ENCODE data around the gene USP49. TPM values are rescaled to one million over a fixed set of nuclear protein-coding genes. Genes with fewer than 3 reads are reported as not detected.
A peak's percentile ranks its signal among the peaks of the same experiment; 100 is the strongest.

The USP49 gene
- total RNA-seq, 1 experiment from 2014 or later: 7.0 TPM

- CTCF ChIA-PET: interaction anchor here (0.5 to 0.6 kb wide), 2 partner anchors 132 to 262 kb away, joined by 3 read pairs; no protein-coding TSS in a partner anchor
- intact Hi-C loops (cut with micrococcal nuclease; ENCODE audit: unreplicated experiment): loop anchor here (1.0 to 10.0 kb wide), 4 partner anchors 178 to 435 kb away; partner anchors contain the start of gene MRPS10
- Mint-ChIP-seq H3K4me3 (ENCODE audit: low read depth, unreplicated experiment) (peak within 1 kb of the TSS; percentile 77), H3K4me1 (ENCODE audit: low read depth, unreplicated experiment) (peaks cover 35% of the 10 kb centered on the region), H3K9me3 (ENCODE audit: low read depth, unreplicated experiment) (no peaks in the 10 kb centered on the region), H3K27ac (ENCODE audit: unreplicated experiment) (peak within 1 kb of the TSS; percentile 60), H3K36me3 (ENCODE audit: insufficient read depth, unreplicated experiment) (peaks cover 37% of the 10 kb centered on the region), H3K27me3 (ENCODE audit: unreplicated experiment) (no peaks in the 10 kb centered on the region)
- peak; percentile 90 for TF ChIP-seq CTCF (IDR thresholded peaks at IDR 0.05; ENCODE audit: unreplicated experiment)
- DNase-seq: peak; percentile 99
- no TSS peak for BruUV-seq (replicated peaks)
Measured at GRCh38 chr6:41779788-41780550, 115.2 kb downstream of the USP49 start, which contains the start of gene FRS3. Gene FRS3 (minus strand): TSS chr6:41779900. CDS start chr6:41776987, 2,913 bp downstream.

- CTCF ChIA-PET: interaction anchor here (0.5 kb wide), 1 partner anchor 133 kb away, joined by 3 read pairs; no protein-coding TSS in a partner anchor
- Mint-ChIP-seq H3K36me3 (ENCODE audit: insufficient read depth, unreplicated experiment) (peaks cover 37% of the 10 kb centered on the region), H3K27me3 (ENCODE audit: unreplicated experiment) (no peaks in the 10 kb centered on the region), H3K27ac (ENCODE audit: unreplicated experiment) (peak overlapping the region; percentile 60), H3K9me3 (ENCODE audit: low read depth, unreplicated experiment) (no peaks in the 10 kb centered on the region), H3K4me1 (ENCODE audit: low read depth, unreplicated experiment) (peaks cover 29% of the 10 kb centered on the region), H3K4me3 (ENCODE audit: low read depth, unreplicated experiment) (peak overlapping the region; percentile 77)
- no TSS peak for BruUV-seq (replicated peaks)
- intact Hi-C loops (cut with micrococcal nuclease; ENCODE audit: unreplicated experiment): loop anchor here (5.0 kb wide), 2 partner anchors 177 to 412 kb away; no protein-coding TSS in a partner anchor
- no peak for TF ChIP-seq CTCF (IDR thresholded peaks at IDR 0.05; ENCODE audit: unreplicated experiment)
- DNase-seq: no peak
Measured at GRCh38 chr6:41779336-41779735, 115.8 kb downstream of the USP49 start.

- Mint-ChIP-seq H3K27me3 (ENCODE audit: unreplicated experiment) (no peaks in the 10 kb centered on the region), H3K4me1 (ENCODE audit: low read depth, unreplicated experiment) (peaks cover 24% of the 10 kb centered on the region), H3K36me3 (ENCODE audit: insufficient read depth, unreplicated experiment) (peaks cover 37% of the 10 kb centered on the region), H3K4me3 (ENCODE audit: low read depth, unreplicated experiment) (peak overlapping the region; percentile 77), H3K9me3 (ENCODE audit: low read depth, unreplicated experiment) (no peaks in the 10 kb centered on the region), H3K27ac (ENCODE audit: unreplicated experiment) (peak overlapping the region; percentile 60)
- intact Hi-C loops (cut with micrococcal nuclease; ENCODE audit: unreplicated experiment): loop anchor here (5.0 kb wide), 2 partner anchors 177 to 412 kb away; no protein-coding TSS in a partner anchor
- CTCF ChIA-PET: interaction anchor here (1.2 kb wide), 1 partner anchor 7 kb away, joined by 3 read pairs; no protein-coding TSS in a partner anchor
- no peak for TF ChIP-seq CTCF (IDR thresholded peaks at IDR 0.05; ENCODE audit: unreplicated experiment)
- DNase-seq: no peak
- TSS peak; percentile 43 for BruUV-seq (replicated peaks)
Measured at GRCh38 chr6:41778895-41779294, 116.3 kb downstream of the USP49 start.

- peaks cover 21% of the 10 kb centered on the region for H3K4me1 Mint-ChIP-seq (ENCODE audit: low read depth, unreplicated experiment)
- no peak overlapping the region for H3K27ac Mint-ChIP-seq (ENCODE audit: unreplicated experiment)
- no TSS peak for BruUV-seq (replicated peaks)
- no peak overlapping the region for H3K4me3 Mint-ChIP-seq (ENCODE audit: low read depth, unreplicated experiment)
- H3K9me3 Mint-ChIP-seq (ENCODE audit: low read depth, unreplicated experiment): no peaks in the 10 kb centered on the region
- peaks cover 37% of the 10 kb centered on the region for H3K36me3 Mint-ChIP-seq (ENCODE audit: insufficient read depth, unreplicated experiment)
- no peak for TF ChIP-seq CTCF (IDR thresholded peaks at IDR 0.05; ENCODE audit: unreplicated experiment)
- H3K27me3 Mint-ChIP-seq (ENCODE audit: unreplicated experiment): no peaks in the 10 kb centered on the region
- CTCF ChIA-PET: interaction anchor here (1.2 to 1.4 kb wide), 2 partner anchors 9 to 65 kb away, joined by 3 to 6 read pairs; no protein-coding TSS in a partner anchor
- no peak for DNase-seq
- intact Hi-C loops (cut with micrococcal nuclease; ENCODE audit: unreplicated experiment): loop anchor here (2.0 to 5.0 kb wide), 3 partner anchors 43 to 410 kb away; partner anchors contain the start of gene TFEB
Measured at GRCh38 chr6:41777551-41778285, 117.5 kb downstream of the USP49 start.

Data from Calu3 (cell line).